GM19238 (cell line): ENCODE results near the gene TIGIT.
"Not testable (repeated sequence)": the region's sequence is repeated elsewhere in the genome, so short reads cannot be mapped to it uniquely, and the experiment has no call there.

ENCODE experiments used
- DNase-seq: peaks from one replicate; pipeline ENCODE4 v3.0.0; 2011; ENCODE audit warnings: low spot score; ENCODE audit not compliant: insufficient read length

The TIGIT gene

GRCh38 chr3:114293838-114294535, at the start of gene TIGIT:
TSS of gene TIGIT (plus strand) at chr3:114294028. CDS start at chr3:114294062, 34 bp downstream.
- DNase-seq = no peak

GRCh38 chr3:114252954-114253353, 40.9 kb upstream of the TIGIT start:
- DNase-seq = no peak

GRCh38 chr3:114253505-114253904, 40.3 kb upstream of the TIGIT start:
- no peak for DNase-seq

- DNase-seq = no peak
Measured at GRCh38 chr3:114259566-114259965, 34.3 kb upstream of the TIGIT start.

GRCh38 chr3:114260152-114260551, 33.7 kb upstream of the TIGIT start:
- DNase-seq = no peak

GRCh38 chr3:114270019-114270418, 23.8 kb upstream of the TIGIT start:
- no peak for DNase-seq

- DNase-seq = no peak
Measured at GRCh38 chr3:114272271-114272670, 21.6 kb upstream of the TIGIT start.

- no peak for DNase-seq
Measured at GRCh38 chr3:114274929-114275328, 18.9 kb upstream of the TIGIT start.

GRCh38 chr3:114276856-114277255, 17.0 kb upstream of the TIGIT start:
- DNase-seq = not testable (repeated sequence)

GRCh38 chr3:114284644-114285043, 9.2 kb upstream of the TIGIT start:
- DNase-seq = no peak

GRCh38 chr3:114285648-114286230, 8.1 kb upstream of the TIGIT start:
- no peak for DNase-seq

GRCh38 chr3:114286266-114286665, 7.6 kb upstream of the TIGIT start:
- DNase-seq = no peak

- DNase-seq = peak; percentile 63
Measured at GRCh38 chr3:114290911-114291901, 2.6 kb upstream of the TIGIT start.

GRCh38 chr3:114294940-114295480, 1.2 kb downstream of the TIGIT start:
- no peak for DNase-seq

- DNase-seq = no peak
Measured at GRCh38 chr3:114295946-114296345, 2.1 kb downstream of the TIGIT start.

- DNase-seq = no peak
Measured at GRCh38 chr3:114299421-114299820, 5.6 kb downstream of the TIGIT start.

- no peak for DNase-seq
Measured at GRCh38 chr3:114299941-114300624, 6.3 kb downstream of the TIGIT start.

- no peak for DNase-seq
Measured at GRCh38 chr3:114307222-114307830, 13.5 kb downstream of the TIGIT start.

GRCh38 chr3:114307832-114308231, 14.0 kb downstream of the TIGIT start:
- DNase-seq = no peak

- no peak for DNase-seq
Measured at GRCh38 chr3:114308377-114308776, 14.5 kb downstream of the TIGIT start.

GRCh38 chr3:114308830-114309229, 15.0 kb downstream of the TIGIT start:
- no peak for DNase-seq
